ENCODE measurements around the gene GABBR2. TPM values are rescaled to one million over a fixed set of nuclear protein-coding genes. Genes with fewer than 3 reads are reported as not detected.

Gene GABBR2
- total and polyA plus RNA-seq, 9 of the 15 experiments (the other 6 are each of a cell fraction or from before 2014, with no cell fraction given) = 0.15 to 1.9 (median 0.32) TPM

GRCh38 chr9:98712987-98713386, 4.3 kb upstream of the GABBR2 start (continued):
- TF ChIP-seq PBX2 (CRISPR knock-in tag; IDR thresholded peaks at IDR 0.05; ENCODE audit: low read depth) (no peak), PBX2 (tag; conservative IDR thresholded peaks at IDR 0.05; ENCODE audit: low read depth) (no peak), FOXA3 (CRISPR knock-in tag; conservative IDR thresholded peaks at IDR 0.05 in 1 of 2, IDR thresholded peaks at IDR 0.05 in 1 of 2) (no peak), IRF1 (CRISPR knock-in tag; IDR thresholded peaks at IDR 0.05; ENCODE audit: borderline replicate concordance) (no peak), FOXM1 (IDR thresholded peaks at IDR 0.05; ENCODE audit: low read depth) (no peak), FOXM1 (CRISPR knock-in tag; IDR thresholded peaks at IDR 0.05; ENCODE audit: low read depth) (no peak), CEBPG (CRISPR knock-in tag; IDR thresholded peaks at IDR 0.05) (no peak), CEBPG (tag; conservative IDR thresholded peaks at IDR 0.05 in 1 of 2, IDR thresholded peaks at IDR 0.05 in 1 of 2) (no peak), C11orf30 (IDR thresholded peaks at IDR 0.05; ENCODE audit: low read depth) (no peak)

All from K562 (cell line).